ENCODE results near the gene PRG3.

PRG3 gene

DNA sequence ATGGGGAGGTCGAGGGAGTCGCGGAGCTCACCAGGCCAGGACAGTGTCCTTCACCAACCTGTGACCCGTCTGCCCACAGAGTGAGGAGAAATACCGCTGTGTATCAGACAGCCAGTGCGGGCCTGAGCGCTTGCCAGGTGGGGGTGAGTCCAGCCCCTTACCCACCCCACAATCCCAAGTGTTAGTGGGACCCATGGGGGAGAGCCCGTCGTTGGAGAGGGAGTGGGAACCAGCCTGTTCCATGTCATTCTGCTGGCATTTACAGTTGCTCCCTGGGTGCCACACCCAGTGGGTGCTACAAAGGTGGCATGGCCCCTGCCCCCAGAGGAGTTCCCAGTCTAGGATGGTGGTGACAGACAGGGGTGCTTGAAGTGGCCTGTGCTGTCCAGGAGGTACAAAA, 33.6 kb downstream of the PRG3 start:
- TF ChIP-seq, protein P1, sequence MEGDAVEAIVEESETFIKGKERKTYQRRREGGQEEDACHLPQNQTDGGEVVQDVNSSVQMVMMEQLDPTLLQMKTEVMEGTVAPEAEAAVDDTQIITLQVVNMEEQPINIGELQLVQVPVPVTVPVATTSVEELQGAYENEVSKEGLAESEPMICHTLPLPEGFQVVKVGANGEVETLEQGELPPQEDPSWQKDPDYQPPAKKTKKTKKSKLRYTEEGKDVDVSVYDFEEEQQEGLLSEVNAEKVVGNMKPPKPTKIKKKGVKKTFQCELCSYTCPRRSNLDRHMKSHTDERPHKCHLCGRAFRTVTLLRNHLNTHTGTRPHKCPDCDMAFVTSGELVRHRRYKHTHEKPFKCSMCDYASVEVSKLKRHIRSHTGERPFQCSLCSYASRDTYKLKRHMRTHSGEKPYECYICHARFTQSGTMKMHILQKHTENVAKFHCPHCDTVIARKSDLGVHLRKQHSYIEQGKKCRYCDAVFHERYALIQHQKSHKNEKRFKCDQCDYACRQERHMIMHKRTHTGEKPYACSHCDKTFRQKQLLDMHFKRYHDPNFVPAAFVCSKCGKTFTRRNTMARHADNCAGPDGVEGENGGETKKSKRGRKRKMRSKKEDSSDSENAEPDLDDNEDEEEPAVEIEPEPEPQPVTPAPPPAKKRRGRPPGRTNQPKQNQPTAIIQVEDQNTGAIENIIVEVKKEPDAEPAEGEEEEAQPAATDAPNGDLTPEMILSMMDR (IDR thresholded peaks at IDR 0.05; ENCODE audit: insufficient read depth, missing control alignments), result no peak
- FAIRE-seq (no peak), DNase-seq (ENCODE audit: insufficient read length, low spot score) (no peak)

DNA sequence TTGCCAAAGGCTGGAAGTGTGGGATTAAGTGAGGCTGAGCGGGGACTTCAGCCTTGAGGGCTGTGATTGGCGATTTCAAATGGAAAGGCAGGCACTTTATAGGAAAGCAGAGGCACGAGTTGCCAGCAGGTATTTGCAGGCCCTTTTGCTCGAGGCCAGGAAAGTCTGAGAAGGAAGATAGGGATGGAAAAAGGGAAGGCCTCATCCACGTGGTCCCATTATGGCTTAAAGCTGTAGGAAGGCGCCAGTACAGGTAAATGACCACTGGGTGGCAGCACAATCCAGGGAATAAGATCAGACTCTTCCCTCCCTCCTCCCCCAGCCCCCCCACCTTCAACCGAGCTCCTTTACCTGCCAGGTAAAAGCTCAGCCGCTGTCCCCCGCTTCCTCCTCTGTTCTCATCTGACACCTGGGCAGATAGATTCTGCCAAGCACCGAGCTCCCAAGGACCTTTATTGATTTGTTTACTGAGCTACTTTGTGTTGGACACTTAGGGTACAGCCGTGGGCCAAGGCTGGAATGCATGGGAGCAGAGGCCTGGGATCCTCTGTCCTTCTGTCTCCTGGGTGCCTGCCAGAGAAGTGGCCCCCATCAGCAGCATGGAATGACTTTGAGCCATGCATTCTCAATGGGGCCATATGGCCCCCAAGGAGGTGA, 35.3 kb downstream of the PRG3 start:
- no peak for FAIRE-seq
- TF ChIP-seq, protein P1 (IDR thresholded peaks at IDR 0.05; ENCODE audit: insufficient read depth, missing control alignments), result peak; percentile 67

DNA sequence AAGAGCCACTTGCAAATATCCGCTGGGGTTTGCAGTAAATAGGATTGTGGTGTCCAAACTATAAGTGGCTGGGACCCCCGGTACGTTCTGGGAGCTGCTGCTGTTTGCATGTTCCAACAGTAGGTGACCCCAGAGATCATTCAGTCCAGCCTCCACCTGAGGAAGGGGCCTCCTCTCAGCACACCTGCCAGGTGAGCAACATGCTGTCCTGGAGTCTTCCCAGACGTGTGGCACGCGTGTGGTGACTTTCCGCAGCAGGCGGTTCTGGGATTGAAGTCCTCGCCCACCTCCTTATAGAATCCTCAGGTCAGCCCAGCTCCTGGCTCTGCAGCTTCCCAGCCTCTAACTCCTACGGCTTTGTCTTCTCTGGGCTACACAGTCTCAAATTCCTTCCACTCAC, 36.1 kb downstream of the PRG3 start:
- no peak for FAIRE-seq
- DNase-seq (ENCODE audit: insufficient read length, low spot score), result no peak
- TF ChIP-seq, protein P1 (IDR thresholded peaks at IDR 0.05; ENCODE audit: insufficient read depth, missing control alignments), result no peak

More for the DNA sequence above, 35.3 kb downstream of the PRG3 start:
- DNase-seq (ENCODE audit: insufficient read length, low spot score), result peak; percentile 81

DNA sequence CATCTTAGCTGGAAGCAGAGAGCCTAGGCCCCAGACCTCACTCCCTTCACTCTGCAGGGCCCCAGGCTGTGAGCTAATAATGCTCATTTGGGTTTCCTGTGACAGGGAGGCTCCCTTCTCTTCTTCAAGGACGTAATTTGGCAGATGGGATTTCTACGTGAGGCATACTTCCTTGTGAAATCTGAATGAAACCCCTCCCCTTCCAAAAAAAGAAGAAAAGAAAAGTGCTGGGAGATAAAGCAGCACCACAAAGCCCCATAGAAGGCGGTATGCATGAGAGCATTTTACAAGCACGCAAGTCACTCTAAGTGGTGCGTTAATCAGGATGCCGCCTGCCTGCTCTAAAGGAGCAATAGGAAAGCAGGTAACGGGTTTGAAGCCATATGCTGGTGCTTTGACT, 37.1 kb downstream of the PRG3 start:
- FAIRE-seq, result no peak
- no peak for DNase-seq (ENCODE audit: insufficient read length, low spot score)

DNA sequence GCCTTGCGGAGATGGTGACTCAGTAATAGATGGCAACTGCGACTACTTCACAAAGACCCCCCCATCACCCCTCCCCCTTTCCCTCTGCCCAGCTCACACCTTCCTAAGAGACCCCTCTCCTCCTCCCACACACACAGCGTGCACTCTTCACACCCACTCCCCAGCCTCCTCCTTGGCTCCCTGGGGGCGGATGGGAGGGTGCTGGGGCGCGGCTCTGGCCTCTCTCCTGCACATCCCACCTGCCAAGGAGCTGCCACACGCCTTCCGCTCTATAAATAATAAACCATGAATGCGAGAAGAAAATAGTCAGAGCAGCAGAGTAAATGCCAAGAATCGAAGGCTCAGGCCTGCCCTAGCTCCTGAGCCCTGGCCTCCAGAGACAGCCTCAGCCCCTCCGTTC, 38.2 kb downstream of the PRG3 start:
- no peak for DNase-seq (ENCODE audit: insufficient read length, low spot score)
- no peak for FAIRE-seq
- TF ChIP-seq, protein P1 (IDR thresholded peaks at IDR 0.05; ENCODE audit: insufficient read depth, missing control alignments), result no peak

More for the DNA sequence above, 37.1 kb downstream of the PRG3 start:
- TF ChIP-seq, protein P1 (IDR thresholded peaks at IDR 0.05; ENCODE audit: insufficient read depth, missing control alignments), result no peak

DNA sequence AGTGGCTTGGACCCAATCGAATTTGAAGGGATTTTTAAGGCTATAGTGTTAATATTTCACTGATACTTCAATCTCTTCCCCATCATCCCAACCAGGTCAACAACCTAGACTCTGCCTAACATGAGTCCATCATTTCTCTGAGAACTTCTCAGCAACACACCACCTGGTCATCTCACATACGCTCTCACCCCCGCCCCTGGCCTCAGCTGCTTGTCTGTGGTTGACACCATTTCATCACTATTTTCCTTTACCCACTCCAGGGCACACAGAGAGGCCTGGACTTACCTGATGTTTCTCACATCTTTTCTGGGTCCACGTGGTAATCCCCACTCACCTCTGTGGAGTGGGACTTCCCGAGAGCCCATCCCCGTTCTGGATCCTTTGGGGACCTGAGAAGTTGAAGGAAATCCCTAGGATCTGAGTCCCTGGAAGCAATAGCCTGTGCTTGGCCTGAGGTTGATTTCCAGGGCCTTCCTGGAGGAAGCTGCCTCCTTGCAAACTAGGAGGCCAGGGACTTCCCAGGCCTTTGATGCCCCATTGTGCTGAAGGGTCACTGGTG, 39.6 kb downstream of the PRG3 start:
- no peak for FAIRE-seq
- DNase-seq (ENCODE audit: insufficient read length, low spot score), result no peak
- TF ChIP-seq, protein P1 (IDR thresholded peaks at IDR 0.05; ENCODE audit: insufficient read depth, missing control alignments), result no peak

DNA sequence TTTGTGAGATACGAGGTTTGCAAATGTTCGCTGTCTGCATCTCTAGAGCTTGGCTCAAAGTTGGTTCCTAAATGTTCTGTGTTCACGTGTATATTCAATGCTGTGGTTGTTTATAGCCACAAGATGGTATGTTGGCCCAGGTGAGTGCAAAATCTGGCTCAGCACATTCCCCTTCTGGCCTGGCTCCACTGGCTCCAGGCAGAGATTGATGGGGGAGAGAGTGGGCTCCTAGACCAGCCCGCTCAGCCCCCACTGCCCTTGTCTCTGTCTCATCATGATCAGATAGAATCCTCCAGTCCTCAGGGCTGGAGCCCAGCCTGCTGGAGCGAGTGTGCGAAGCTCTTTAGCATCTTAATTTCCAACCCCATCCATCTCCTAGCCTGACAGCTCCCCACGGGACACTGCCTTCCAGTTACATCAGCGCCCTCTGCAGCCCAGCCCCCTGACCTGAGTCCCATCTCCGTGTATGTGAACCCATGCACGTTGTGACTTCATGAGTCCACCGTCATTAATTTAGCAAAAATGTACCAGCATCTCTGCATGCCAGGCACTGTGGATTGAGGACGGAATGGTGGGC, 40.8 kb downstream of the PRG3 start:
- TF ChIP-seq, protein P1 (IDR thresholded peaks at IDR 0.05; ENCODE audit: insufficient read depth, missing control alignments), result peak; percentile 60
- FAIRE-seq (no peak), DNase-seq (ENCODE audit: insufficient read length, low spot score) (no peak)

Data from D721Med (cell line).